ENCODE results near the gene NUDT19. TPM values are rescaled to one million over a fixed set of nuclear protein-coding genes. Genes with fewer than 3 reads are reported as not detected.

NUDT19 gene
- total RNA-seq, 1 donor from 2014 or later, result 6.8 TPM

GRCh38 chr19:32658075-32658474 lies 33.5 kb upstream of the NUDT19 start:
- no peak for TF ChIP-seq CTCF (IDR thresholded peaks at IDR 0.05)
- Mint-ChIP-seq H3K4me3 (ENCODE audit: unreplicated experiment) (no peak overlapping the region), H3K27me3 (ENCODE audit: unreplicated experiment) (no peaks in the 10 kb centered on the region), H3K27ac (ENCODE audit: unreplicated experiment) (no peak overlapping the region), H3K9me3 (ENCODE audit: unreplicated experiment) (no peaks in the 10 kb centered on the region), H3K36me3 (ENCODE audit: unreplicated experiment) (peaks cover 3% of the 10 kb centered on the region), H3K4me1 (ENCODE audit: unreplicated experiment) (no peaks in the 10 kb centered on the region)
- DNase-seq (ENCODE audit: extremely low spot score, unreplicated experiment), result no peak

- Mint-ChIP-seq H3K4me1 (ENCODE audit: unreplicated experiment) (no peaks in the 10 kb centered on the region), H3K9me3 (ENCODE audit: unreplicated experiment) (no peaks in the 10 kb centered on the region), H3K36me3 (ENCODE audit: unreplicated experiment) (no peaks in the 10 kb centered on the region), H3K27me3 (ENCODE audit: unreplicated experiment) (no peaks in the 10 kb centered on the region), H3K4me3 (ENCODE audit: unreplicated experiment) (no peak overlapping the region), H3K27ac (ENCODE audit: unreplicated experiment) (no peak overlapping the region)
- no peak for DNase-seq (ENCODE audit: extremely low spot score, unreplicated experiment)
- no peak for TF ChIP-seq CTCF (IDR thresholded peaks at IDR 0.05)
Observed at GRCh38 chr19:32658527-32658926, 33.1 kb upstream of the NUDT19 start.

DNA sequence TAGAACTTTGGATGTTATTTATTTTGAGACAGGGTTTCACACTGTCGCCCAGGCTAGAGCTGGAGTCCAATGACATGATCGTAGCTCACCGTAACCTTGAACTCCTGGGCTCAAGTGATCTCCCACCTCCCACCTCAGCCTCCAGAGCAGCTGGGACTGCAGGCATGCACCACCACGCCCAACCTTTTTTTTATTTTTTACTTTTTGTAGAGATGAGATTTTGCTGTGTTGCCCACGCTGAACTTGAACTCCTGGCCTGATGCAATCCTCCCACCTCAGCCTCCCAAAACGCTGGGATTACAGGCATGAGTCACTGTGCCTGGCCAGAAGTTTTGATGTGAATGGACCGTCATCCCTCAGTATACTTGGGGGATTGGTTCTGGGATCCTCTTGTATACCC lies 30.3 kb upstream of the NUDT19 start:
- no peaks in the 10 kb centered on the region for H3K27me3 Mint-ChIP-seq (ENCODE audit: unreplicated experiment)
- TF ChIP-seq CTCF (IDR thresholded peaks at IDR 0.05), result no peak
- no peak overlapping the region for H3K27ac Mint-ChIP-seq (ENCODE audit: unreplicated experiment)
- DNase-seq (ENCODE audit: extremely low spot score, unreplicated experiment), result no peak
- no peaks in the 10 kb centered on the region for H3K9me3 Mint-ChIP-seq (ENCODE audit: unreplicated experiment)
- H3K4me3 Mint-ChIP-seq (ENCODE audit: unreplicated experiment), result no peak overlapping the region
- no peaks in the 10 kb centered on the region for H3K4me1 Mint-ChIP-seq (ENCODE audit: unreplicated experiment)
- H3K36me3 Mint-ChIP-seq (ENCODE audit: unreplicated experiment), result peaks cover 4% of the 10 kb centered on the region

DNA sequence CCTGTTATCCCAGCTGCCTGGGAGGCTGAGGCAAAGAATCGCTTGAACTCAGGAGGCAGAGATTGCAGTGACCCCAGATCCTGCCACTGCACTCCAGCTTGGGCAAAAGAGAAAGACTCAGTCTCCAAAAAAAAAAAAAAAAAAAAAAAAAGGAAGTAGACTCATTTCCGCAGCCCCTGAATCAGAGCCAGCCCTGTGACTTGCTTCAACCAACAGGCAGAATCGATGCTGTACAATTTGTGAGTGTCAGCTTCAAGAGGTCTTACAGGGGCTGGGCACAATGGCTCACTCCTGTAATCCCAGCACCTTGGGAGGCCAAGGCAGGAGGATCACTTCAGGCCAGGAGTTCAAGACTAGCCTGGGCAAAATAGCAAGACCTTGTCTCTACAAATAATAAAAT lies 29.4 kb upstream of the NUDT19 start:
- no peak overlapping the region for H3K27ac Mint-ChIP-seq (ENCODE audit: unreplicated experiment)
- H3K4me3 Mint-ChIP-seq (ENCODE audit: unreplicated experiment), result no peak overlapping the region
- H3K36me3 Mint-ChIP-seq (ENCODE audit: unreplicated experiment), result peaks cover 4% of the 10 kb centered on the region
- no peaks in the 10 kb centered on the region for H3K9me3 Mint-ChIP-seq (ENCODE audit: unreplicated experiment)
- DNase-seq (ENCODE audit: extremely low spot score, unreplicated experiment), result no peak
- TF ChIP-seq CTCF (IDR thresholded peaks at IDR 0.05), result no peak
- H3K4me1 Mint-ChIP-seq (ENCODE audit: unreplicated experiment), result no peaks in the 10 kb centered on the region
- H3K27me3 Mint-ChIP-seq (ENCODE audit: unreplicated experiment), result no peaks in the 10 kb centered on the region

- Mint-ChIP-seq H3K36me3 (ENCODE audit: unreplicated experiment) (peaks cover 4% of the 10 kb centered on the region), H3K4me1 (ENCODE audit: unreplicated experiment) (peaks cover 11% of the 10 kb centered on the region), H3K27ac (ENCODE audit: unreplicated experiment) (no peak overlapping the region), H3K9me3 (ENCODE audit: unreplicated experiment) (no peaks in the 10 kb centered on the region), H3K4me3 (ENCODE audit: unreplicated experiment) (no peak overlapping the region), H3K27me3 (ENCODE audit: unreplicated experiment) (no peaks in the 10 kb centered on the region)
- DNase-seq (ENCODE audit: extremely low spot score, unreplicated experiment), result no peak
- TF ChIP-seq CTCF (IDR thresholded peaks at IDR 0.05), result no peak
Observed at GRCh38 chr19:32666084-32666483, 25.5 kb upstream of the NUDT19 start.
